Neural progenitor cell (in vitro differentiated cells): ENCODE measurements around the gene CARNS1. TPM values are rescaled to one million over a fixed set of nuclear protein-coding genes. Genes with fewer than 3 reads are reported as not detected.

Source experiments
- DNase-seq: peaks from one replicate; pipeline ENCODE4 v3.0.0-alpha.2; 2016; ENCODE audit warnings: low spot score
- H2AFZ ChIP-seq: fragments of 200-600 bp; sonication (generic); replicated peaks from 2 replicates; pipeline ENCODE4 v1.6.1; 2016; ENCODE audit warnings: antibody characterized with exemption
- H3F3A ChIP-seq: fragments of 200-600 bp; sonication (generic); 2 replicates; pipeline ENCODE4 v1.6.1; 2016; ENCODE audit warnings: antibody characterized with exemption, low read depth
- H3K27ac ChIP-seq: fragments of 200-600 bp; sonication (generic); 2 replicates; pipeline ENCODE4 v1.5.1; 2016; ENCODE audit warnings: mild to moderate bottlenecking
- H3K27me3 ChIP-seq: fragments of 200-600 bp; sonication (generic); 2 replicates; pipeline ENCODE4 v1.6.1; 2016; ENCODE audit warnings: mild to moderate bottlenecking, moderate library complexity
- H3K36me3 ChIP-seq: fragments of 200-600 bp; sonication (generic); 2 replicates; pipeline ENCODE4 v1.5.1; 2016
- H3K4me1 ChIP-seq: fragments of 200-600 bp; sonication (generic); 2 replicates; pipeline ENCODE4 v1.6.1; 2016; ENCODE audit warnings: mixed run types
- H3K4me2 ChIP-seq: fragments of 200-600 bp; sonication (generic); 2 replicates; pipeline ENCODE4 v1.6.1; 2016
- H3K4me3 ChIP-seq: fragments of 200-600 bp; sonication (generic); 2 replicates; pipeline ENCODE4 v1.5.1; 2016
- H3K79me2 ChIP-seq: fragments of 200-600 bp; sonication (generic); 2 replicates; pipeline ENCODE4 v1.6.1; 2016; ENCODE audit warnings: low read depth
- H3K9ac ChIP-seq: fragments of 200-600 bp; sonication (generic); 2 replicates; pipeline ENCODE4 v1.6.1; 2016
- H3K9me3 ChIP-seq: fragments of 200-600 bp; sonication (generic); 2 replicates; pipeline ENCODE4 v1.5.1; 2016; ENCODE audit warnings: low read depth
- H4K20me1 ChIP-seq: fragments of 200-600 bp; sonication (generic); 2 replicates; pipeline ENCODE4 v1.6.1; 2016; ENCODE audit warnings: low read depth
- H3K27ac Mint-ChIP-seq: 3 replicates; pipeline ENCODE4 v1.8.0; 2021; ENCODE audit warnings: mixed read lengths
- H3K27me3 Mint-ChIP-seq: 2 replicates; pipeline ENCODE4 v1.8.0; 2022; ENCODE audit warnings: low read depth, mild to moderate bottlenecking, inconsistent platforms, moderate library complexity, mixed read lengths; ENCODE audit not compliant: insufficient read depth
- H3K36me3 Mint-ChIP-seq: 3 replicates; pipeline ENCODE4 v1.8.0; 2021; ENCODE audit warnings: mixed read lengths
- H3K4me1 Mint-ChIP-seq: 3 replicates; pipeline ENCODE4 v1.8.0; 2021; ENCODE audit warnings: mixed read lengths
- H3K4me3 Mint-ChIP-seq: 3 replicates; pipeline ENCODE4 v1.8.0; 2021; ENCODE audit warnings: mild to moderate bottlenecking, moderate library complexity, mixed read lengths
- H3K9me3 Mint-ChIP-seq: 3 replicates; pipeline ENCODE4 v1.8.0; 2020; ENCODE audit warnings: mixed read lengths
- EZH2 ChIP-seq: fragments of 200-600 bp; sonication (generic); IDR thresholded peaks from 2 replicates; pipeline ENCODE4 v1.6.1; 2017; ENCODE audit warnings: antibody characterized with exemption, mild to moderate bottlenecking, moderate library complexity
- EZH2phosphoT487 ChIP-seq: fragments of 200-600 bp; sonication (generic); IDR thresholded peaks from 2 replicates; pipeline ENCODE4 v1.6.1; 2017; ENCODE audit warnings: antibody characterized with exemption
- total RNA-seq: library from RNA; depleted of rRNA; stranded (reverse); fragments of >200 nt; gene quantifications from 2 replicates; pipeline ENCODE4 v1.2.3, GENCODE V29; 2015; ENCODE audit warnings: low replicate concordance
- TF ChIP-seq, protein P1 (sequence below): fragments of 200-600 bp; sonication (generic); IDR thresholded peaks from 2 replicates; pipeline ENCODE4 v1.5.1; 2017; ENCODE audit warnings: antibody characterized with exemption, mild to moderate bottlenecking

CARNS1 gene
- total RNA-seq, 1 donor from 2014 or later: 0.52 TPM

DNA sequence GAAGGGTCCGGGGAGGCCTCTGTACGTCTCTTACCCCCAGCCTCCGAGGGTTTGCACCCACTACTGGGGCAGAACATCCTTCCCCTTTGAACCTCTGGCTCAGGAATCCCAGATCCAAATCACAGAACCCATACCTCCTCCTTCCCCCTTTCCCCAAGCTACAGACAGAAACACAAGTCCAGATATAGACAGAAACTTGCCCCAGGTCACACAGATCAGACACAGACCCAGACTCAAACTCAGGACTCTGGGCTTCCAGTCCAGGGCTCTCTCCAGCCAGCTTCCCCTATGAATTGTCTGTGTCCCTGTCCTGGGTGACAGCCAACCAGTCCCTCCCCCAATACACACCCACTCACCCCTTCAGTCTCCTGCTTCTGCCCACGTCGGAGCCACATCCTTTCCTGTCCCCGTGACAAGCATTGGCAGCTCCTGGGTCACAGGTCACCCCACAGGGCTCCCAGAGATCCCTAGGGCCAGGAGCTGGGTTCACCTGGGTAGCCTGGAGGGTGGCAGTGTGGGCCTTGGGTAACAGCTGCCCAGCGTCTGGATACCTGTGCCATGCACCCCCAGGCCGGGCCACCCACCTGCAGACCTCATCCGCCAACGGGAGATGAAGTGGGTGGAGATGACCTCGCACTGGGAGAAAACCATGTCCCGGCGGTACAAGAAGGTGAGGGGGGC, 10.8 kb upstream of the CARNS1 start:
- no peaks in the 10 kb centered on the region for H3K36me3 ChIP-seq
- H3K27ac ChIP-seq: no peak overlapping the region
- no peak overlapping the region for H3K9ac ChIP-seq
- Mint-ChIP-seq H3K27ac (peak overlapping the region; percentile 98), H3K4me1 (peaks cover 38% of the 10 kb centered on the region), H3K27me3 (peaks cover 8% of the 10 kb centered on the region), H3K9me3 (no peaks in the 10 kb centered on the region), H3K36me3 (no peaks in the 10 kb centered on the region), H3K4me3 (peak overlapping the region; percentile 68)
- no peaks in the 10 kb centered on the region for H3F3A ChIP-seq
- H3K4me1 ChIP-seq: peaks cover 13% of the 10 kb centered on the region
- TF ChIP-seq EZH2phosphoT487 (no peak), EZH2 (no peak)
- TF ChIP-seq, protein P1, sequence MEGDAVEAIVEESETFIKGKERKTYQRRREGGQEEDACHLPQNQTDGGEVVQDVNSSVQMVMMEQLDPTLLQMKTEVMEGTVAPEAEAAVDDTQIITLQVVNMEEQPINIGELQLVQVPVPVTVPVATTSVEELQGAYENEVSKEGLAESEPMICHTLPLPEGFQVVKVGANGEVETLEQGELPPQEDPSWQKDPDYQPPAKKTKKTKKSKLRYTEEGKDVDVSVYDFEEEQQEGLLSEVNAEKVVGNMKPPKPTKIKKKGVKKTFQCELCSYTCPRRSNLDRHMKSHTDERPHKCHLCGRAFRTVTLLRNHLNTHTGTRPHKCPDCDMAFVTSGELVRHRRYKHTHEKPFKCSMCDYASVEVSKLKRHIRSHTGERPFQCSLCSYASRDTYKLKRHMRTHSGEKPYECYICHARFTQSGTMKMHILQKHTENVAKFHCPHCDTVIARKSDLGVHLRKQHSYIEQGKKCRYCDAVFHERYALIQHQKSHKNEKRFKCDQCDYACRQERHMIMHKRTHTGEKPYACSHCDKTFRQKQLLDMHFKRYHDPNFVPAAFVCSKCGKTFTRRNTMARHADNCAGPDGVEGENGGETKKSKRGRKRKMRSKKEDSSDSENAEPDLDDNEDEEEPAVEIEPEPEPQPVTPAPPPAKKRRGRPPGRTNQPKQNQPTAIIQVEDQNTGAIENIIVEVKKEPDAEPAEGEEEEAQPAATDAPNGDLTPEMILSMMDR: no peak
- H4K20me1 ChIP-seq: peaks cover 8% of the 10 kb centered on the region
- no peak overlapping the region for H3K4me3 ChIP-seq
- DNase-seq: no peak
- no peaks in the 10 kb centered on the region for H3K9me3 ChIP-seq
- H2AFZ ChIP-seq: no peak overlapping the region
- no peak overlapping the region for H3K4me2 ChIP-seq
- H3K79me2 ChIP-seq: peaks cover 16% of the 10 kb centered on the region
- H3K27me3 ChIP-seq: no peaks in the 10 kb centered on the region

DNA sequence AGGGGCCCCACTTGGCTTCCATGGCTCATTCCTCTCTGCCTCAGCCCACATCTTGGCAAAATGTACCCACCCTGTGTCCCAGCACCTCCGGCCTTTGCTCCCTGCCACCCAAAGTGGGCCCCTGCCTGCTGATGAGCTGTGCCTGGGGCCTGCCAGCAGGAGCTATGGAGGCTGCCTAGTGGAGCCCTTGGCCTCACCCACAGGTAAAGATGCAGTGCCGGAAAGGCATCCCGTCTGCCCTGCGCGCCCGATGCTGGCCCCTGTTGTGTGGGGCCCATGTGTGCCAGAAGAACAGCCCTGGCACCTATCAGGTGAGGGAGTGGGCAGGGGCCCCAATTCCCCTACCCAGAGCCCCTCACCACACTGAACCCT, 10.3 kb upstream of the CARNS1 start:
- H3K9me3 ChIP-seq: no peaks in the 10 kb centered on the region
- no peak overlapping the region for H3K4me2 ChIP-seq
- H3K36me3 Mint-ChIP-seq: no peaks in the 10 kb centered on the region
- peaks cover 38% of the 10 kb centered on the region for H3K4me1 Mint-ChIP-seq
- H3K4me3 ChIP-seq: no peak overlapping the region
- H3K36me3 ChIP-seq: no peaks in the 10 kb centered on the region
- H3F3A ChIP-seq: no peaks in the 10 kb centered on the region
- H3K27ac ChIP-seq: no peak overlapping the region
- peaks cover 8% of the 10 kb centered on the region for H4K20me1 ChIP-seq
- H2AFZ ChIP-seq: no peak overlapping the region
- H3K4me3 Mint-ChIP-seq: no peak overlapping the region
- H3K9ac ChIP-seq: no peak overlapping the region
- TF ChIP-seq EZH2phosphoT487: no peak
- TF ChIP-seq EZH2: no peak
- TF ChIP-seq, protein P1: no peak
- no peak for DNase-seq
- H3K9me3 Mint-ChIP-seq: no peaks in the 10 kb centered on the region
- peaks cover 8% of the 10 kb centered on the region for H3K27me3 Mint-ChIP-seq
- no peaks in the 10 kb centered on the region for H3K27me3 ChIP-seq
- peaks cover 12% of the 10 kb centered on the region for H3K79me2 ChIP-seq
- H3K27ac Mint-ChIP-seq: no peak overlapping the region
- H3K4me1 ChIP-seq: peaks cover 15% of the 10 kb centered on the region

DNA sequence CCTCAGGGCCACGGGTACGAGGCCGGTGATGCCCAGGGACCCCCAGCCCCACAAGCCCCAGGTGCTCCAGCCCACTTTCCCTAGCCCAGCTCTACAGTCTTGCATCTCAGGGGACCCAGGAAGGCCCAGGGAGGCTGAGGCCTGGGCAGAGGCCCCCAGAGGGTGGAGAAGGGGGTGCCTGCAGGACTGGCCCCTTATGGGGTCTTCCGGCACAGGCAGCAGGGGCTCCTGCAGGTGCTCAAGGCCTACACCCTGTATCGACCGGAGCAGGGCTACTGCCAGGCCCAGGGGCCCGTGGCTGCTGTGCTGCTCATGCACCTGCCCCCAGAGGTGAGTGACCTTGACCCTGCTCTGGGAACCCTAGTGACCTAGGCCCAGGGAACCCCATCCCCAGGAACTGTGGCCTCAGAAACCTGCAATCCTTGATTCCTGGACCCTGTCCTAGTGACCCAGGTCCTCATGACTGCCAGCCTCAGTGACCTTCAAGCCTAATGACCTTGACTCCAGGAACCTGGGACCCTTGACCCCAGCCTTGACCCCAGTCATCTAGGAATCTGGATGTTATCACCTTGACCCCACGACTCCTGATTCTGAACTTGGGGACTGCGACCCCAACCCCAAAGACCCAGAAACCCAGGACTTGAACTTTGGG, 9.7 kb upstream of the CARNS1 start:
- Histone ChIP-seq H3K36me3 (no peaks in the 10 kb centered on the region), H3K79me2 (peaks cover 6% of the 10 kb centered on the region), H3K4me1 (peaks cover 15% of the 10 kb centered on the region), H3K27ac (no peak overlapping the region), H3F3A (peaks cover 2% of the 10 kb centered on the region), H3K27me3 (no peaks in the 10 kb centered on the region), H3K9me3 (no peaks in the 10 kb centered on the region), H3K4me2 (no peak overlapping the region), H3K9ac (no peak overlapping the region), H2AFZ (no peak overlapping the region), H4K20me1 (peaks cover 1% of the 10 kb centered on the region), H3K4me3 (no peak overlapping the region)
- no peak for DNase-seq
- Mint-ChIP-seq H3K36me3 (no peaks in the 10 kb centered on the region), H3K27ac (no peak overlapping the region), H3K9me3 (no peaks in the 10 kb centered on the region), H3K4me1 (peaks cover 37% of the 10 kb centered on the region), H3K27me3 (peaks cover 8% of the 10 kb centered on the region), H3K4me3 (no peak overlapping the region)
- no peak for TF ChIP-seq EZH2phosphoT487
- TF ChIP-seq, protein P1: no peak
- TF ChIP-seq EZH2: no peak
